K562 (cell line): ENCODE data around the gene NRSN2. TPM values are rescaled to one million over a fixed set of nuclear protein-coding genes. Genes with fewer than 3 reads are reported as not detected.
A peak's percentile ranks its signal among the peaks of the same experiment; 100 is the strongest.

ENCODE experiments used
- BRF1 ChIP-seq: IDR thresholded peaks from 3 replicates; pipeline ENCODE4 v1.6.1; 2011; ENCODE audit warnings: borderline replicate concordance, mild to moderate bottlenecking; ENCODE audit not compliant: insufficient read length; ENCODE audit errors: extremely low read depth
- CAMTA2 ChIP-seq: fragments of 250-450 bp; sonication (Bioruptor Pico); conservative IDR thresholded peaks from 2 replicates; pipeline ENCODE4 v1.5.1; 2022
- JUNB ChIP-seq: fragments of 450-650 bp; formaldehyde crosslinking; conservative IDR thresholded peaks from 2 replicates; pipeline ENCODE4 v1.4.0; 2020; ENCODE audit warnings: mild to moderate bottlenecking
- KDM5B ChIP-seq: fragments of 200-600 bp; sonication (generic); IDR thresholded peaks from 2 replicates; pipeline ENCODE4 v1.6.1; 2012; ENCODE audit warnings: low read depth, mild to moderate bottlenecking, moderate library complexity, low read length, control low read depth, inconsistent platforms; ENCODE audit not compliant: insufficient replicate concordance
- L3MBTL2 ChIP-seq: fragments of 450-650 bp; IDR thresholded peaks from 2 replicates; pipeline ENCODE4 v1.6.1; 2016; ENCODE audit warnings: mild to moderate bottlenecking, moderate library complexity
- MCM3 ChIP-seq: fragments of 450-650 bp; IDR thresholded peaks from 2 replicates; pipeline ENCODE4 v1.6.1; 2016
- MED1 ChIP-seq: sonication (generic); formaldehyde crosslinking; IDR thresholded peaks from 2 replicates; pipeline ENCODE4 v1.8.1; 2023; ENCODE audit warnings: missing genetic modification reagents, borderline replicate concordance
- NBN ChIP-seq: fragments of 450-650 bp; IDR thresholded peaks from 2 replicates; pipeline ENCODE4 v1.6.1; 2016; ENCODE audit warnings: low read depth, mild to moderate bottlenecking
- NCOA1 ChIP-seq: fragments of 450-650 bp; IDR thresholded peaks from 2 replicates; pipeline ENCODE4 v1.6.1; 2016; ENCODE audit warnings: low read depth
- SMARCE1 ChIP-seq: fragments of 450-650 bp; IDR thresholded peaks from 2 replicates; pipeline ENCODE4 v1.7.1; 2016; ENCODE audit warnings: mild to moderate bottlenecking
- TAF7 ChIP-seq: fragments of 450-650 bp; IDR thresholded peaks from 2 replicates; pipeline ENCODE4 v1.6.1; 2016; ENCODE audit warnings: missing genetic modification characterization, missing compliant biosample characterization
- YBX1 ChIP-seq: fragments of 450-650 bp; IDR thresholded peaks from 2 replicates; pipeline ENCODE4 v1.7.1; 2016; ENCODE audit warnings: mild to moderate bottlenecking
- ZNF668 ChIP-seq: fragments of 250-450 bp; sonication (Bioruptor Pico); IDR thresholded peaks from 2 replicates; pipeline ENCODE4 v1.8.0; 2022; ENCODE audit warnings: mild to moderate bottlenecking, inconsistent platforms
- ZNF780A ChIP-seq: fragments of 250-450 bp; sonication (Bioruptor Pico); IDR thresholded peaks from 2 replicates; pipeline ENCODE4 v1.5.0; 2021; ENCODE audit warnings: mild to moderate bottlenecking
- polyA plus RNA-seq, 8 experiments: library from polyadenylated mRNA; depleted of rRNA in 4 of 8; stranded (reverse) in 5 of 8; unstranded in 3 of 8; fragments of >200 nt; fragmentation: Nextera tagmentation in 2 of 8; fragmentation: Illumina TruSeq in 1 of 8; extraction: Ambion mirVana in 2 of 8; extraction: Trizol in 1 of 8; gene quantifications; 2 replicates each; pipeline versions ENCODE4 v1.2.1 to v1.2.3, GENCODE V29; 2011 to 2014; ENCODE audit warnings: inconsistent platforms in 1 of 8, missing spikeins in 1 of 8
- total RNA-seq, 7 experiments: library from RNA; depleted of rRNA in 6 of 7; stranded (reverse); fragments of >200 nt in 6 of 7; fragmentation: Illumina TruSeq in 2 of 7; extraction: Trizol in 2 of 7; gene quantifications; 2 replicates each; pipeline versions ENCODE4 v1.2.1 to v1.2.3, GENCODE V29; 2011 to 2021; ENCODE audit warnings: low replicate concordance in 1 of 7
- TF ChIP-seq, protein P1 (sequence below): sonication (generic); formaldehyde crosslinking; IDR thresholded peaks from 2 replicates; pipeline ENCODE4 v1.8.0; 2022; ENCODE audit warnings: mild to moderate bottlenecking, missing genetic modification reagents
- TF ChIP-seq, protein P2 (sequence below): fragments of 250-450 bp; sonication (Bioruptor Pico); IDR thresholded peaks from 2 replicates; pipeline ENCODE4 v1.6.1; 2021; ENCODE audit warnings: mild to moderate bottlenecking
- TF ChIP-seq, protein P3 (sequence below): IDR thresholded peaks from 2 replicates; pipeline ENCODE4 v1.6.1; 2011; ENCODE audit not compliant: insufficient read length; ENCODE audit errors: extremely low read depth
- TF ChIP-seq, protein P4 (sequence below): sonication (generic); formaldehyde crosslinking; IDR thresholded peaks from 2 replicates; pipeline ENCODE4 v1.8.0; 2022; ENCODE audit warnings: mild to moderate bottlenecking, missing genetic modification reagents, borderline replicate concordance
- TF ChIP-seq, protein P5 (sequence below): fragments of 250-450 bp; sonication (Bioruptor Pico); IDR thresholded peaks from 2 replicates; pipeline ENCODE4 v1.5.0; 2021
- TF ChIP-seq, protein P6 (sequence below): fragments of 250-450 bp; sonication (Bioruptor Pico); IDR thresholded peaks from 2 replicates; pipeline ENCODE4 v1.9.0; 2021; ENCODE audit warnings: mild to moderate bottlenecking
- TF ChIP-seq, protein P7 (sequence below): fragments of 450-650 bp; formaldehyde crosslinking; IDR thresholded peaks from 2 replicates; pipeline ENCODE4 v1.4.0; 2022; ENCODE audit warnings: missing genetic modification characterization
- TF ChIP-seq, protein P8 (sequence below): sonication (generic); formaldehyde crosslinking; IDR thresholded peaks from 2 replicates; pipeline ENCODE4 v1.8.0; 2022; ENCODE audit warnings: mild to moderate bottlenecking, low read depth, missing genetic modification reagents

Gene NRSN2
- total and polyA plus RNA-seq, 9 of the 15 experiments (the other 6 are each of a cell fraction or from before 2014, with no cell fraction given): 7.5 to 29.7 (median 11.1) TPM

DNA sequence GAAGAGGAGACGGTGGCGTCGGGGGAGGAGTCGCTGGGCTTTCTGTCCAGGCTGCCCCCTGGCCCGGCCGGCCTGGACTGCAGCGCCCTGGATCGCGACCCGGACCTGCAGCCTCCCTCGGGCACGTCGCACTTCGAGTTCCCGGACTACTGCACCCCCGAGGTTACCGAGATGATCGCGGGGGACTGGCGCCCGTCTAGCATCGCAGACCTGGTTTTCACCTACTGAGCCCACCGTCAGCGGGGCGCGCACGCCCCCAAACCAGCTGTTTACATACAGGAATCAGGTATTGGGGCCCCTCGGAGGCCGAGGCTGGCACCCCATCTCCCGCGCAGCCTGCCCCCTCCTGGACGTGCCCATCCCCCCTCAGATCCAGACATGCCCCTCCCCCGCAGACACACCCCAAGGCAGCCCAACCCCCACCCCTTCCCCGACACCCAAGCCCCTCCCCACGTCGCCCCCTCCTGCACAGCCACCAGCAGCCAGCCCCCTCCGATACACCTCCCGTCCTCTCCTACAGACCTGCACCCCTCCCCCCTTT lies 20.2 kb upstream of the NRSN2 start (continued):
- TF ChIP-seq MED1 (CRISPR knock-in tag) (no peak), KDM5B (peak; percentile 72), YBX1 (no peak), BRF1 (no peak), JUNB (CRISPR knock-in tag) (no peak), L3MBTL2 (no peak), MCM3 (no peak), SMARCE1 (no peak), CAMTA2 (no peak), NCOA1 (0 out of 2 replicates have a peak, but pooled peaks have one; percentile 5), ZNF668 (CRISPR knock-in tag) (no peak), NBN (no peak), ZNF780A (CRISPR knock-in tag) (no peak), TAF7 (tag) (no peak)
- TF ChIP-seq, protein P1, sequence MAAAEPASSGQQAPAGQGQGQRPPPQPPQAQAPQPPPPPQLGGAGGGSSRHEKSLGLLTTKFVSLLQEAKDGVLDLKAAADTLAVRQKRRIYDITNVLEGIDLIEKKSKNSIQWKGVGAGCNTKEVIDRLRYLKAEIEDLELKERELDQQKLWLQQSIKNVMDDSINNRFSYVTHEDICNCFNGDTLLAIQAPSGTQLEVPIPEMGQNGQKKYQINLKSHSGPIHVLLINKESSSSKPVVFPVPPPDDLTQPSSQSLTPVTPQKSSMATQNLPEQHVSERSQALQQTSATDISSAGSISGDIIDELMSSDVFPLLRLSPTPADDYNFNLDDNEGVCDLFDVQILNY (CRISPR knock-in tag): no peak
- TF ChIP-seq, protein P2, sequence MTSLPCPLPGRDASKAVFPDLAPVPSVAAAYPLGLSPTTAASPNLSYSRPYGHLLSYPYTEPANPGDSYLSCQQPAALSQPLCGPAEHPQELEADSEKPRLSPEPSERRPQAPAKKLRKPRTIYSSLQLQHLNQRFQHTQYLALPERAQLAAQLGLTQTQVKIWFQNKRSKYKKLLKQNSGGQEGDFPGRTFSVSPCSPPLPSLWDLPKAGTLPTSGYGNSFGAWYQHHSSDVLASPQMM (CRISPR knock-in tag): no peak
- TF ChIP-seq, protein P3, sequence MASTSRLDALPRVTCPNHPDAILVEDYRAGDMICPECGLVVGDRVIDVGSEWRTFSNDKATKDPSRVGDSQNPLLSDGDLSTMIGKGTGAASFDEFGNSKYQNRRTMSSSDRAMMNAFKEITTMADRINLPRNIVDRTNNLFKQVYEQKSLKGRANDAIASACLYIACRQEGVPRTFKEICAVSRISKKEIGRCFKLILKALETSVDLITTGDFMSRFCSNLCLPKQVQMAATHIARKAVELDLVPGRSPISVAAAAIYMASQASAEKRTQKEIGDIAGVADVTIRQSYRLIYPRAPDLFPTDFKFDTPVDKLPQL: no peak
- TF ChIP-seq, protein P4, sequence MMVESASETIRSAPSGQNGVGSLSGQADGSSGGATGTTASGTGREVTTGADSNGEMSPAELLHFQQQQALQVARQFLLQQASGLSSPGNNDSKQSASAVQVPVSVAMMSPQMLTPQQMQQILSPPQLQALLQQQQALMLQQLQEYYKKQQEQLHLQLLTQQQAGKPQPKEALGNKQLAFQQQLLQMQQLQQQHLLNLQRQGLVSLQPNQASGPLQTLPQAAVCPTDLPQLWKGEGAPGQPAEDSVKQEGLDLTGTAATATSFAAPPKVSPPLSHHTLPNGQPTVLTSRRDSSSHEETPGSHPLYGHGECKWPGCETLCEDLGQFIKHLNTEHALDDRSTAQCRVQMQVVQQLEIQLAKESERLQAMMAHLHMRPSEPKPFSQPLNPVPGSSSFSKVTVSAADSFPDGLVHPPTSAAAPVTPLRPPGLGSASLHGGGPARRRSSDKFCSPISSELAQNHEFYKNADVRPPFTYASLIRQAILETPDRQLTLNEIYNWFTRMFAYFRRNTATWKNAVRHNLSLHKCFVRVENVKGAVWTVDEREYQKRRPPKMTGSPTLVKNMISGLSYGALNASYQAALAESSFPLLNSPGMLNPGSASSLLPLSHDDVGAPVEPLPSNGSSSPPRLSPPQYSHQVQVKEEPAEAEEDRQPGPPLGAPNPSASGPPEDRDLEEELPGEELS (CRISPR knock-in tag): no peak
- TF ChIP-seq, protein P5, sequence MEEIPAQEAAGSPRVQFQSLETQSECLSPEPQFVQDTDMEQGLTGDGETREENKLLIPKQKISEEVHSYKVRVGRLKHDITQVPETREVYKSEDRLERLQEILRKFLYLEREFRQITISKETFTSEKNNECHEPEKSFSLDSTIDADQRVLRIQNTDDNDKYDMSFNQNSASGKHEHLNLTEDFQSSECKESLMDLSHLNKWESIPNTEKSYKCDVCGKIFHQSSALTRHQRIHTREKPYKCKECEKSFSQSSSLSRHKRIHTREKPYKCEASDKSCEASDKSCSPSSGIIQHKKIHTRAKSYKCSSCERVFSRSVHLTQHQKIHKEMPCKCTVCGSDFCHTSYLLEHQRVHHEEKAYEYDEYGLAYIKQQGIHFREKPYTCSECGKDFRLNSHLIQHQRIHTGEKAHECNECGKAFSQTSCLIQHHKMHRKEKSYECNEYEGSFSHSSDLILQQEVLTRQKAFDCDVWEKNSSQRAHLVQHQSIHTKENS: no peak
- TF ChIP-seq, protein P6, sequence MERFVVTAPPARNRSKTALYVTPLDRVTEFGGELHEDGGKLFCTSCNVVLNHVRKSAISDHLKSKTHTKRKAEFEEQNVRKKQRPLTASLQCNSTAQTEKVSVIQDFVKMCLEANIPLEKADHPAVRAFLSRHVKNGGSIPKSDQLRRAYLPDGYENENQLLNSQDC: no peak
- TF ChIP-seq, protein P7, sequence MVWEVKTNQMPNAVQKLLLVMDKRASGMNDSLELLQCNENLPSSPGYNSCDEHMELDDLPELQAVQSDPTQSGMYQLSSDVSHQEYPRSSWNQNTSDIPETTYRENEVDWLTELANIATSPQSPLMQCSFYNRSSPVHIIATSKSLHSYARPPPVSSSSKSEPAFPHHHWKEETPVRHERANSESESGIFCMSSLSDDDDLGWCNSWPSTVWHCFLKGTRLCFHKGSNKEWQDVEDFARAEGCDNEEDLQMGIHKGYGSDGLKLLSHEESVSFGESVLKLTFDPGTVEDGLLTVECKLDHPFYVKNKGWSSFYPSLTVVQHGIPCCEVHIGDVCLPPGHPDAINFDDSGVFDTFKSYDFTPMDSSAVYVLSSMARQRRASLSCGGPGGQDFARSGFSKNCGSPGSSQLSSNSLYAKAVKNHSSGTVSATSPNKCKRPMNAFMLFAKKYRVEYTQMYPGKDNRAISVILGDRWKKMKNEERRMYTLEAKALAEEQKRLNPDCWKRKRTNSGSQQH (CRISPR knock-in tag): no peak
- TF ChIP-seq, protein P8, sequence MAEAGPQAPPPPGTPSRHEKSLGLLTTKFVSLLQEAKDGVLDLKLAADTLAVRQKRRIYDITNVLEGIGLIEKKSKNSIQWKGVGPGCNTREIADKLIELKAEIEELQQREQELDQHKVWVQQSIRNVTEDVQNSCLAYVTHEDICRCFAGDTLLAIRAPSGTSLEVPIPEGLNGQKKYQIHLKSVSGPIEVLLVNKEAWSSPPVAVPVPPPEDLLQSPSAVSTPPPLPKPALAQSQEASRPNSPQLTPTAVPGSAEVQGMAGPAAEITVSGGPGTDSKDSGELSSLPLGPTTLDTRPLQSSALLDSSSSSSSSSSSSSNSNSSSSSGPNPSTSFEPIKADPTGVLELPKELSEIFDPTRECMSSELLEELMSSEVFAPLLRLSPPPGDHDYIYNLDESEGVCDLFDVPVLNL: no peak
